ENCODE measurements around the gene PELI3. TPM values are rescaled to one million over a fixed set of nuclear protein-coding genes. Genes with fewer than 3 reads are reported as not detected.

Gene PELI3
- total RNA-seq, 1 donor from 2014 or later: 10.0 TPM

DNA sequence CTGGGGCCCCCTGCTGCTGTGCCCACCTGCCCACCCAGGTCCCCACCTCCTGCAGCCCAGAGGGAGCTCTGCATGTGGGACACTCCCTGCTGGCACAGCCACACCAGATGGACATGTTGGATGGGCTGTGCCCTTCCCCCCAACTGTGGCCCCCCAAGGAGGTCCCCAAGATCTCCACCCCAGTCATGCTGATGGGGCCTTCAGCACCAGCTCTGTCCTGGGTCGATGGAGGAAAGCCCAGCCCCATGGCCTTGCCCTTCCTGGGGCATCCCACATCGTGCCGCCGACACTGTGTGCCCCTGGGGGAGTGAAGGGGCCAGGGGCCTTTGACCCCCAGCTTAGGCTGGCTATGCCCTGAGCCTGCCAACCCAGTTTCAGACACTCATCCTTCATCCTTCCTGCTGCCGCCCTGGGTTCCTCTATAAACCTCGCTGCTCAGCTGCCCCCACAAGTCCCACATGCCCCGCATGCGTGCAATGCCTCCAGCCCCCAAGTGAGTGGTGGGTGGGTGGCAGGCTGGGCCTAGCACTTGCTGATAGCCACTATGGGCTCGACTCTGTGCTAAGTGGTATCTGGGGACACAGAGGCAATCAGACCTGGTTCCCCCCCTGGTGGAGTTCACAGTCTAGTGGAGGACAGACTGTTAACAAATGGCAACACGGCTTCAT is 9.6 kb downstream of the PELI3 start:
- TF ChIP-seq, protein P1, sequence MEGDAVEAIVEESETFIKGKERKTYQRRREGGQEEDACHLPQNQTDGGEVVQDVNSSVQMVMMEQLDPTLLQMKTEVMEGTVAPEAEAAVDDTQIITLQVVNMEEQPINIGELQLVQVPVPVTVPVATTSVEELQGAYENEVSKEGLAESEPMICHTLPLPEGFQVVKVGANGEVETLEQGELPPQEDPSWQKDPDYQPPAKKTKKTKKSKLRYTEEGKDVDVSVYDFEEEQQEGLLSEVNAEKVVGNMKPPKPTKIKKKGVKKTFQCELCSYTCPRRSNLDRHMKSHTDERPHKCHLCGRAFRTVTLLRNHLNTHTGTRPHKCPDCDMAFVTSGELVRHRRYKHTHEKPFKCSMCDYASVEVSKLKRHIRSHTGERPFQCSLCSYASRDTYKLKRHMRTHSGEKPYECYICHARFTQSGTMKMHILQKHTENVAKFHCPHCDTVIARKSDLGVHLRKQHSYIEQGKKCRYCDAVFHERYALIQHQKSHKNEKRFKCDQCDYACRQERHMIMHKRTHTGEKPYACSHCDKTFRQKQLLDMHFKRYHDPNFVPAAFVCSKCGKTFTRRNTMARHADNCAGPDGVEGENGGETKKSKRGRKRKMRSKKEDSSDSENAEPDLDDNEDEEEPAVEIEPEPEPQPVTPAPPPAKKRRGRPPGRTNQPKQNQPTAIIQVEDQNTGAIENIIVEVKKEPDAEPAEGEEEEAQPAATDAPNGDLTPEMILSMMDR (IDR thresholded peaks at IDR 0.05): no peak
- Mint-ChIP-seq H3K27me3 (ENCODE audit: low read depth) (no peaks in the 10 kb centered on the region), H3K9me3 (ENCODE audit: low read depth) (no peaks in the 10 kb centered on the region), H3K27ac (ENCODE audit: unreplicated experiment) (no peak overlapping the region), H3K4me1 (ENCODE audit: low read depth) (peaks cover 18% of the 10 kb centered on the region), H3K36me3 (ENCODE audit: low read depth) (no peaks in the 10 kb centered on the region), H3K4me3 (ENCODE audit: unreplicated experiment) (no peak overlapping the region)
- no peak for DNase-seq (ENCODE audit: low spot score)

DNA sequence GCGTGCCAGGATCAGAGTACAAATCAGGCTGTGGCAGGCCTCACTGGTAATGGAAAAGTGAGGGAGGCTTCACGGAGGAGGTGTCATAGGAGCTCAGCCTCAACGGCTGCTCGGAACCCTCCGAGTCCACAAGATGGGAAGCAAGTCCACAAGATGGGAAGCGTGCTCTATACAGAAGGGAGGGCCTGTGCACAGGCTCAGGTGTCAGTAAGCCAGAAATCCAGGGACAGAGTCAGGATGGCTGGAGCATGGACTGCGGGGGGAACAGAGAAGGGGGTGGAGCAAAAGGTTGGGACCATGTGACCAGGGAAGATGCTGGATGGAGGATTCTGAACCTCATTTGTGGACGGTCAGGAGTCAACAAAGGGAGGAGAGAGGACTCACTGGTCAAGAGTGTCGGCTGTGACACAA is 10.1 kb downstream of the PELI3 start:
- Mint-ChIP-seq H3K27ac (ENCODE audit: unreplicated experiment) (no peak overlapping the region), H3K27me3 (ENCODE audit: low read depth) (no peaks in the 10 kb centered on the region), H3K4me3 (ENCODE audit: unreplicated experiment) (no peak overlapping the region), H3K4me1 (ENCODE audit: low read depth) (peaks cover 18% of the 10 kb centered on the region), H3K36me3 (ENCODE audit: low read depth) (no peaks in the 10 kb centered on the region), H3K9me3 (ENCODE audit: low read depth) (no peaks in the 10 kb centered on the region)
- DNase-seq (ENCODE audit: low spot score): no peak
- TF ChIP-seq, protein P1 (IDR thresholded peaks at IDR 0.05): no peak

DNA sequence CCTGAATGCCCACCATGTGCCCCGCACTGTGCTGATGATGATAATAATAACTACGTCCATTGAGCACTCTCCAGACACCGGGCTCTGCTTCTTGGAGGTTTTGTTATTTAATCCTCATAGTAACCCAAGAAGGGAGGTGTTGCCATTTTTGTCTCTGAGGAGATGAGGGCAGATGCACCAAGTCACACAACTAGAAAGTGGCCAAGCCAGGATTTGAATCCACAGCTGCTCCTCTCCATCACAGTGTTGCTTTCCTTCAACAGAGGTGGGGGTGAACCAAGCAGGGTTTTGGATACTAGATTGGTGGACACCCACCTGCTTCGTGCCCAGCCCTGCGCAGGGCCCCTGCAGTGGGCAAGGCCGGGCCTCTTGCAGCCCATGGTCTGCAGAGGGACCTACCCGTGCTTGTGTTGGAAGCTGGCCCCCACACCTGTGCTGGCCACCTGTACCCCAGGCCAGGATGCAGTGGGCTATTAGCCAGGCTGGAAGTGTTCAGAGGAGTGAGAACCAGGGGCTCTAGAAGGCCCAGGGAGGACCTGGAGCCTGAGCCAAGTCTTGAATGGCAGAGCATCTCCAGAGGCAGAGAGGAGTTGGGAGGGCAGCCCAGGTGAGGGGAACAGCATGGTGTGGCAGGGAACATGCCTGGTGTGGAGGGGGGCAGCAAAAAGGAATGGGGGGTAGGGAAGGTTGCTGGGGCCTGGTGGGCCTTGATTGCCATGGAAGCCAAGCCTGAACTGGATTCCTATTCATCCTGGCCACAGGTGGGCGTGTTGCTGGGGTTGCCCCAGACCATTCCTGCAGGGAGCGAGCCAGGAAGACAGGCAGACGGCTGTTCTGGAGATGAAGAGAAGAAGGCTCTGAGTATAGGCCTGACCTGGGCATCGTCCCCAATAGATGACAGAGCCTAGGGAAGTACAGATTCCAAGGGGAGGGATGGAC is 10.8 kb downstream of the PELI3 start:
- Mint-ChIP-seq H3K27ac (ENCODE audit: unreplicated experiment) (peak overlapping the region; percentile 17), H3K9me3 (ENCODE audit: low read depth) (no peaks in the 10 kb centered on the region), H3K4me1 (ENCODE audit: low read depth) (peaks cover 18% of the 10 kb centered on the region), H3K36me3 (ENCODE audit: low read depth) (no peaks in the 10 kb centered on the region), H3K27me3 (ENCODE audit: low read depth) (no peaks in the 10 kb centered on the region), H3K4me3 (ENCODE audit: unreplicated experiment) (no peak overlapping the region)
- TF ChIP-seq, protein P1 (IDR thresholded peaks at IDR 0.05): no peak
- no peak for DNase-seq (ENCODE audit: low spot score)

DNA sequence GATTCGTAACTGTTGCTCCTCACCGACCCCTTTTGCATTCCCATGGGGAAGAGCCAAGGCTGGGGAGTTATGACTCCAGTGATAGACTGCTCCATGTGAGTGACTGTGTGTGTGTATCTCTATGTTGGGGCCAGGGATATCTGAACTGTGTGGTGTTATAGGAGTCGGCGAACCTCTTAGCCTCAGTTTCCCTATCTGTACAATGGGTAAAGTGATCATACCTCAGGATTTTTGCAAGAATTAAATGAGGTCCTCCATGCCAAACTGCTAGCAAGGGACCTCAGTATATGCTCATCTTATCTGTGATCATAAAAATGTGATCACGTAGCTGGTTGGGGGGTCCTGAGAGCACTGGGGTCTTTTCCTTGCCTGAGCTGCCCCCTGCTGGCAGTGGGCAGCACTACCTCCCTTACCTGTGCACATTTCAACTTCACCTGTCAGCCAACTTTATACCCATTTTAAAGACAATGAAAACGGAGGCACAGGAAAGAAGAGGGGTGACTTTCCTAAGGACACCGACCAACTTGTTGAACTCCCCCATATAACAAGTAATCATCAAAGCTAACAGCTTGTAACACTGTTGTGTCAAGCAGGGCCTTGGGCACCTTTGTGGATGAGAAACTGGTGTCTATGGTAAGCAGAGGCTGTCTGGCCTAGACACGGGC is 12.2 kb downstream of the PELI3 start:
- H3K27me3 Mint-ChIP-seq (ENCODE audit: low read depth): no peaks in the 10 kb centered on the region
- peak overlapping the region; percentile 99 for H3K4me3 Mint-ChIP-seq (ENCODE audit: unreplicated experiment)
- H3K9me3 Mint-ChIP-seq (ENCODE audit: low read depth): no peaks in the 10 kb centered on the region
- TF ChIP-seq, protein P1 (IDR thresholded peaks at IDR 0.05): peak; percentile 85
- no peak for DNase-seq (ENCODE audit: low spot score)
- no peaks in the 10 kb centered on the region for H3K36me3 Mint-ChIP-seq (ENCODE audit: low read depth)
- H3K27ac Mint-ChIP-seq (ENCODE audit: unreplicated experiment): peak overlapping the region; percentile 95
- H3K4me1 Mint-ChIP-seq (ENCODE audit: low read depth): peaks cover 18% of the 10 kb centered on the region

All from chondrocyte (in vitro differentiated cells).